GM23248 (cell line): ENCODE data around the gene PPP1R12B. TPM values are rescaled to one million over a fixed set of nuclear protein-coding genes. Genes with fewer than 3 reads are reported as not detected.
"Not testable (repeated sequence)": the region's sequence is repeated elsewhere in the genome, so short reads cannot be mapped to it uniquely, and the experiment has no call there.

Source experiments
- DNase-seq: peaks from one replicate; pipeline ENCODE4 v3.0.0-alpha.2; 2015
- H2AFZ ChIP-seq: fragments of 200-600 bp; sonication (generic); 2 replicates; pipeline ENCODE4 v1.6.1; 2016; ENCODE audit warnings: antibody characterized with exemption
- H3F3A ChIP-seq: fragments of 200-600 bp; sonication (generic); 2 replicates; pipeline ENCODE4 v1.6.1; 2016; ENCODE audit warnings: mild to moderate bottlenecking, antibody characterized with exemption, mixed run types; ENCODE audit not compliant: insufficient read depth
- H3K27ac ChIP-seq: fragments of 200-600 bp; sonication (generic); 2 replicates; pipeline ENCODE4 v1.5.1; 2016; ENCODE audit warnings: mild to moderate bottlenecking
- H3K27me3 ChIP-seq: fragments of 200-600 bp; sonication (generic); replicated peaks from 2 replicates; pipeline ENCODE4 v1.6.1; 2016; ENCODE audit warnings: mild to moderate bottlenecking; ENCODE audit not compliant: insufficient read depth
- H3K36me3 ChIP-seq: fragments of 200-600 bp; sonication (generic); 2 replicates; pipeline ENCODE4 v1.6.1; 2016; ENCODE audit warnings: low read depth, mild to moderate bottlenecking
- H3K4me1 ChIP-seq: fragments of 200-600 bp; sonication (generic); 2 replicates; pipeline ENCODE4 v1.6.1; 2016; ENCODE audit warnings: mild to moderate bottlenecking; ENCODE audit not compliant: insufficient read depth
- H3K4me2 ChIP-seq: fragments of 200-600 bp; sonication (generic); one replicate; pipeline ENCODE4 v1.6.1; 2016; ENCODE audit warnings: mild to moderate bottlenecking; ENCODE audit not compliant: unreplicated experiment
- H3K4me3 ChIP-seq: fragments of 200-600 bp; sonication (generic); 2 replicates; pipeline ENCODE4 v1.5.1; 2016; ENCODE audit warnings: mild to moderate bottlenecking
- H3K79me2 ChIP-seq: fragments of 200-600 bp; sonication (generic); 2 replicates; pipeline ENCODE4 v1.6.1; 2016; ENCODE audit warnings: mild to moderate bottlenecking; ENCODE audit not compliant: insufficient read depth
- H3K9ac ChIP-seq: fragments of 200-600 bp; sonication (generic); 2 replicates; pipeline ENCODE4 v1.6.1; 2016; ENCODE audit warnings: mild to moderate bottlenecking
- H3K9me2 ChIP-seq: fragments of 200-600 bp; sonication (generic); 2 replicates; pipeline ENCODE4 v1.6.1; 2016; ENCODE audit warnings: mixed run types, mild to moderate bottlenecking, moderate library complexity; ENCODE audit not compliant: insufficient read depth
- H3K9me3 ChIP-seq: fragments of 200-600 bp; sonication (generic); one replicate; pipeline ENCODE4 v1.6.1; 2017; ENCODE audit warnings: low read depth
- H4K20me1 ChIP-seq: fragments of 200-600 bp; sonication (generic); 2 replicates; pipeline ENCODE4 v1.6.0; 2016; ENCODE audit not compliant: insufficient read depth
- EZH2 ChIP-seq: fragments of 200-600 bp; sonication (generic); IDR thresholded peaks from 2 replicates; pipeline ENCODE4 v1.6.1; 2018; ENCODE audit warnings: antibody characterized with exemption, mild to moderate bottlenecking; ENCODE audit not compliant: insufficient read depth, poor library complexity, severe bottlenecking
- EZH2phosphoT487 ChIP-seq: fragments of 200-600 bp; sonication (generic); IDR thresholded peaks from 2 replicates; pipeline ENCODE4 v1.6.1; 2018; ENCODE audit warnings: antibody characterized with exemption, moderate library complexity, mild to moderate bottlenecking, low read depth; ENCODE audit not compliant: insufficient read depth
- WGBS, 2 experiments: methylation state at CpG; one replicate each; pipeline ENCODE4 v1.1.6; 2015 to 2017; ENCODE audit warnings: low lambda C conversion rate in 2 of 2, low coverage in 1 of 2; ENCODE audit errors: missing lambda C conversion rate in 2 of 2; 5-methylcytosine and 5-hydroxymethylcytosine counted together
- in situ Hi-C: fragments of 300-500 bp; cut with MboI; formaldehyde crosslinking; loops from 2 replicates; pipeline ENCODE4 v1.15.0; 2020
- polyA plus RNA-seq: library from polyadenylated mRNA; unstranded; fragments of >200 nt; fragmentation: Nextera tagmentation; extraction: Ambion mirVana; gene quantifications from 2 replicates; pipeline ENCODE4 v1.2.1, GENCODE V29; 2016
- total RNA-seq: library from RNA; depleted of rRNA; stranded (reverse); fragments of >200 nt; shearing (Covaris generic); gene quantifications from 2 replicates; pipeline ENCODE4 v1.2.3, GENCODE V29; 2014

The PPP1R12B gene
- total and polyA plus RNA-seq, 2 experiments from 2014 or later: 3.6 to 14.6 TPM

GRCh38 chr1:202484820-202485219 lies 136.3 kb downstream of the PPP1R12B start:
- H3F3A ChIP-seq, H3K9me3 ChIP-seq, H4K20me1 ChIP-seq, H3K27me3 ChIP-seq, H3K4me2 ChIP-seq, H3K4me3 ChIP-seq, H2AFZ ChIP-seq, H3K9ac ChIP-seq, H3K36me3 ChIP-seq, H3K27ac ChIP-seq, DNase-seq, H3K9me2 ChIP-seq, H3K79me2 ChIP-seq, in situ Hi-C loops: not testable (repeated sequence)
- H3K4me1 ChIP-seq: peaks cover 14% of the 10 kb centered on the region; the same call in 1 of the 2 replicates
- 88 to 89% methylated on average over 3 of the region's 3 CpGs for WGBS, 2 experiments

GRCh38 chr1:202488178-202488649 lies 139.7 kb downstream of the PPP1R12B start:
- WGBS, 2 experiments: 99% methylated on average over 6 of the region's 6 CpGs

GRCh38 chr1:202489101-202489500 lies 140.6 kb downstream of the PPP1R12B start:
- H3K4me2 ChIP-seq, H2AFZ ChIP-seq, H3K9me3 ChIP-seq, H3K79me2 ChIP-seq, H3F3A ChIP-seq, H3K9me2 ChIP-seq, H4K20me1 ChIP-seq, H3K27me3 ChIP-seq, H3K36me3 ChIP-seq, H3K4me3 ChIP-seq, H3K4me1 ChIP-seq, in situ Hi-C loops, H3K27ac ChIP-seq, H3K9ac ChIP-seq: not testable (repeated sequence)
- peak; percentile 3 for DNase-seq

More at GRCh38 chr1:202488178-202488649, 139.7 kb downstream of the PPP1R12B start:
- H3K4me1 ChIP-seq, H3K79me2 ChIP-seq, H3K27ac ChIP-seq, H3K36me3 ChIP-seq, H2AFZ ChIP-seq, H3K4me2 ChIP-seq, H3K9me2 ChIP-seq, H3K4me3 ChIP-seq, H4K20me1 ChIP-seq, H3F3A ChIP-seq, H3K9me3 ChIP-seq, H3K9ac ChIP-seq, in situ Hi-C loops, DNase-seq, H3K27me3 ChIP-seq: not testable (repeated sequence)

- in situ Hi-C loops, H3F3A ChIP-seq: not testable (repeated sequence)
Observed at GRCh38 chr1:202493112-202493511, 144.6 kb downstream of the PPP1R12B start.

GRCh38 chr1:202498542-202498941 lies 150.0 kb downstream of the PPP1R12B start:
- Histone ChIP-seq H3K4me2 (no peak overlapping the region), H3K4me3 (no peak overlapping the region), H3K4me1 (no peaks in the 10 kb centered on the region), H3K79me2 (no peaks in the 10 kb centered on the region), H3K27me3 (no peaks in the 10 kb centered on the region), H3K27ac (no peak overlapping the region), H2AFZ (no peak overlapping the region), H3K36me3 (no peaks in the 10 kb centered on the region), H3F3A (no peaks in the 10 kb centered on the region), H3K9me3 (no peaks in the 10 kb centered on the region), H4K20me1 (no peaks in the 10 kb centered on the region), H3K9ac (no peak overlapping the region), H3K9me2 (no peaks in the 10 kb centered on the region)
- TF ChIP-seq EZH2phosphoT487 (no peak), EZH2 (no peak)
- DNase-seq: peak; percentile 3
- 96 to 100% methylated on average over 1 of the region's 1 CpG for WGBS, 2 experiments
- in situ Hi-C loops: no loop called here

More at GRCh38 chr1:202493112-202493511, 144.6 kb downstream of the PPP1R12B start:
- not testable (repeated sequence) for H3K9ac ChIP-seq, H3K9me2 ChIP-seq, H3K4me2 ChIP-seq, H3K27ac ChIP-seq, H4K20me1 ChIP-seq, H2AFZ ChIP-seq, H3K9me3 ChIP-seq, H3K27me3 ChIP-seq, H3K4me3 ChIP-seq, H3K4me1 ChIP-seq, DNase-seq, H3K36me3 ChIP-seq, H3K79me2 ChIP-seq
- WGBS, 2 experiments: 96 to 97% methylated on average over 3 of the region's 3 CpGs

- H3K27me3 ChIP-seq, H2AFZ ChIP-seq, H3K9ac ChIP-seq, H3K9me2 ChIP-seq, H3F3A ChIP-seq, H3K9me3 ChIP-seq, H3K79me2 ChIP-seq, H3K36me3 ChIP-seq, H3K4me3 ChIP-seq, H3K27ac ChIP-seq, DNase-seq, H3K4me1 ChIP-seq, H3K4me2 ChIP-seq, H4K20me1 ChIP-seq: not testable (repeated sequence)
- 92 to 99% methylated on average over 3 of the region's 3 CpGs for WGBS, 2 experiments
- in situ Hi-C loops: loop anchor here (10.0 kb wide), 1 partner anchor 95 kb away; no protein-coding TSS in a partner anchor
Observed at GRCh38 chr1:202499997-202500396, 151.5 kb downstream of the PPP1R12B start.
